ENCODE results near the gene GCH1.

GRCh38 chr14:54935958-54936357 is 33.3 kb upstream of the GCH1 start:
- TF ChIP-seq POLR2A (IDR thresholded peaks at IDR 0.05) = no peak
- no peak for TF ChIP-seq CTCF (IDR thresholded peaks at IDR 0.05)

All from lower leg skin (tissue), 3 donors.